Bronchial epithelial cell (primary cell): ENCODE measurements around the gene SRP68. TPM values are rescaled to one million over a fixed set of nuclear protein-coding genes. Genes with fewer than 3 reads are reported as not detected.
A peak's percentile ranks its signal among the peaks of the same experiment; 100 is the strongest.

Source experiments
- DNase-seq: peaks from one replicate; pipeline ENCODE4 v3.0.0-alpha.2; 2010; ENCODE audit warnings: low read depth
- FAIRE-seq: peaks from 2 replicates; lab custom pipeline; 2011; peaks lifted over from hg19 to GRCh38; lab: Jason Lieb, UNC
- H3K27me3 ChIP-seq: 2 replicates; pipeline ENCODE4 v1.5.1; 2011; ENCODE audit warnings: low read length; ENCODE audit not compliant: control insufficient read depth, insufficient read depth
- H3K36me3 ChIP-seq: 2 replicates; pipeline ENCODE4 v1.5.1; 2011; ENCODE audit warnings: low read length; ENCODE audit not compliant: control insufficient read depth, insufficient read depth
- H3K4me3 ChIP-seq: 2 replicates; pipeline ENCODE4 v1.5.1; 2011; ENCODE audit warnings: mild to moderate bottlenecking, low read depth, low read length, control low read depth
- CTCF ChIP-seq: IDR thresholded peaks from 2 replicates; pipeline ENCODE4 v1.5.1; 2011; ENCODE audit warnings: mild to moderate bottlenecking, moderate library complexity, low read length, control low read depth, inconsistent platforms; ENCODE audit not compliant: insufficient read depth, severe bottlenecking
- total RNA-seq: library from RNA; depleted of rRNA; stranded (reverse); fragments of >200 nt; gene quantifications from 2 replicates; pipeline ENCODE4 v1.2.1, GENCODE V29; 2014

Gene SRP68
- total RNA-seq, 1 donor from 2014 or later = 42.9 TPM

GRCh38 chr17:76033139-76033538 is 39.2 kb downstream of the SRP68 start:
- Histone ChIP-seq H3K36me3 (no peaks in the 10 kb centered on the region), H3K4me3 (no peak overlapping the region), H3K27me3 (no peaks in the 10 kb centered on the region)
- FAIRE-seq = no peak
- TF ChIP-seq CTCF = no peak
- no peak for DNase-seq

- FAIRE-seq (no peak), DNase-seq (no peak)
- TF ChIP-seq CTCF = no peak
These were observed 39.6 kb downstream of the SRP68 start for GRCh38 chr17:76032780-76033108.

GRCh38 chr17:76032073-76032779 is 40.1 kb downstream of the SRP68 start:
- Histone ChIP-seq H3K27me3 (no peaks in the 10 kb centered on the region), H3K4me3 (no peak overlapping the region), H3K36me3 (no peaks in the 10 kb centered on the region)
- peak; percentile 11 for TF ChIP-seq CTCF
- no peak for FAIRE-seq
- no peak for DNase-seq

More at GRCh38 chr17:76032780-76033108, 39.6 kb downstream of the SRP68 start:
- H3K36me3 ChIP-seq = no peaks in the 10 kb centered on the region
- H3K27me3 ChIP-seq = no peaks in the 10 kb centered on the region
- H3K4me3 ChIP-seq = no peak overlapping the region

- no peaks in the 10 kb centered on the region for H3K27me3 ChIP-seq
- peaks cover 15% of the 10 kb centered on the region for H3K36me3 ChIP-seq
- FAIRE-seq (peak; percentile 40), DNase-seq (peak; percentile 92)
- no peak for TF ChIP-seq CTCF
- peak within 1 kb of the TSS; percentile 73 for H3K4me3 ChIP-seq
These were observed 45.0 kb downstream of the SRP68 start, which contains the start of gene EVPL for GRCh38 chr17:76027159-76027839. TSS of gene EVPL (minus strand) at chr17:76027306. CDS start at chr17:76027198, 108 bp downstream.

- peak; percentile 31 for TF ChIP-seq CTCF
- Histone ChIP-seq H3K27me3 (no peaks in the 10 kb centered on the region), H3K36me3 (peaks cover 16% of the 10 kb centered on the region), H3K4me3 (peak overlapping the region; percentile 73)
- DNase-seq (no peak), FAIRE-seq (no peak)
These were observed 45.6 kb downstream of the SRP68 start for GRCh38 chr17:76026714-76027158.
